HS-5 (cell line): Measurements from ENCODE around the gene MCTP1.
"Not testable (repeated sequence)": the region's sequence is repeated elsewhere in the genome, so short reads cannot be mapped to it uniquely, and the experiment has no call there.

Experiments used
- DNase-seq: peaks from one replicate; pipeline ENCODE4 v3.0.0-alpha.2; 2012; ENCODE audit warnings: low read depth

Gene MCTP1

GRCh38 chr5:95252801-95253200 is 32.1 kb downstream of the MCTP1 start:
- DNase-seq: no peak

- no peak for DNase-seq
Measured at GRCh38 chr5:95251185-95251584, 33.7 kb downstream of the MCTP1 start.

- DNase-seq: no peak
Measured at GRCh38 chr5:95244479-95244878, 40.4 kb downstream of the MCTP1 start.

DNA sequence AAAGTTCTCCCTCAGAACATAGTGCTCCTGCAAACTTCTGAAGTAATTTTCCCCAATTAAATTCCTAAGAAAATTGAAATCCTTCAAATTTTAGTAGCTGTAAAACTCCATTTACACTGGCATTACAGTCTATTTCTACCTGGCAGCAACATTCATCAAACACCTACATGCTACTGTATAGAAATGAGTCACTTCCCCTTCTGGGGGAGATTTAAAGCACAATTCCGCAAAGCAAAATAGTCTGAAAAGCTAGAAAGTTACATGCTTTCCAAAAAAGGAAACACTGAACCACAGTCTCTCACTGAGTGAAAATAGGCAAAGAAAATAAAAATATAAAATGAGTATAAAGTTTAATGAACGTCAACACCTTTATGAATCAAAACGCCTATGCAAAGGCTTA is 43.3 kb downstream of the MCTP1 start:
- DNase-seq: no peak

DNA sequence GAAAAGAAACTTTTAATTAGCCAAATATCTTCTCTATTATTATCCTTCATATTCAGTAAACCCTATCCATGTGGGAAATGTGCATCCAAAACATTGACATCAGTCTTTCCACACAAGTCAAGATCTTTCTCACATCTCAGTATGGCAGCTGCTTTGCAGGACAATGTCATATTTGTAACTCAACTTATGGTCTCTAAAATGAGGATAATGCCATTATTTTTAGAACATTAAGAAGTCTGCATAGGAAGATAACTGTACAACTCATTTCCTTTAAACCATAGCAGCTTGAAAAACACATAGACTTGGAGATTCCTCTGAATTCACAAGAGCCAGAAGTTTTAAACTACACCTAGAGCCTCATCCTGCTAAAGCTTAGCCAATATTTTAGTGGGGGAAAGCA is 43.7 kb downstream of the MCTP1 start:
- DNase-seq: no peak

DNA sequence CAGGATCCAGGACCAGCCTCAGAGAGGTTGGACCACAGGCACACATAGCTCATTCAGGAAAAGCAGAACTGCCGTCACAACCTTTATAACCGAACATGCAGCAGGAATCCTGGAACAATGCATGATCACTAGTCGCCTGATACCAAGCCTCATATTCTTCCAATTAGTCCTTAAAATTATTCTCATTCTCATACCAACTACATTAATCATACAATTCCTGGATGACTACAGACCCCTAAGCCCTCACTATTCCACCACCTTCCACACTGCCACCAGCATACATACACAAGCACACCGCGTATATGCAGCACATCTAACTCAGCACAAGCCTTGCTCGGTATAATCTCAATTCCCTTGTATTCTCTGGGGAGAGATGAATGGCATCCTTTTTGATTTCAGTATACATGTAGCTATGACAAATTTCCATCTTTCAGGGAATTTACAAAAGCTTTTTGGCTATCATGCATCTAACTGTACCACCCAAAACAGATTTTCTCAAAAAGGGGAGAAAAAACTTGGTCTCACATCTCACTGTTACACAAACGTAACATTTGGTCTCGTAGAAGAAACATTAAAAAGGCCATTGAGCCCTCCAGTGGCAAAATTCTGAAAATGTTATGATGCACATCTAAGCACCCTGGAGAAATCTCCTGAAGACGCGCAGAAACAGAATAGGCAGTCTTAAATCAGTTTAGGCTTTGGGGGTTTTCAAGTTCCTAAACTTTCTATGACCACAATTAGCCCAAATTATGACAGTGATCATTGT is 46.2 kb downstream of the MCTP1 start:
- peak; percentile 50 for DNase-seq

GRCh38 chr5:95237324-95237723 is 47.6 kb downstream of the MCTP1 start:
- no peak for DNase-seq

DNA sequence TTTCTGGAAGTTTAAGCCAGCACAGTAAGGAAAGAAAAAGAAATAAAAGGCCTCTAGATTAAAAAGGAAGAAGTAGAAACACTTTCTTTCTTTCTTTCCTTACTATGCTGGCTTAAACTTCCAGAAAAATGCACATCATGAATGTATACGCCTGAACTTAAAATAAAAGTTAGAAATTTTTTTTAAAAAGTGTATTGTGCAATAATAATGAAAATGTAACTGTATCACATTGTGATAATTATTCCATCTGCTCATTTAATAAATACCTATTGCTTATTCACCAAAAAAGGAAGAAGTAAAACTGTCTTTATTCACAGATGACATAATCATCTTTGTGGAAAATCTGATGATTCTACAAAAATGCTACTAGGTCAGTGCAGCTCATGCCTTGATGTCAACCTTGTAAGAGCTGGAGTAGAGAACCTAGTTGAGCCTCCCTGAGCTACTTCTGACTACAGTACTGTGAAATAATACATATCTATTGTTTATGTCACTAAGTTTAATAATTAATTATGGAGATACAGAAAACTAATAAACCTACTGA is 49.4 kb downstream of the MCTP1 start:
- DNase-seq: no peak

GRCh38 chr5:95229646-95230045 is 55.2 kb downstream of the MCTP1 start:
- no peak for DNase-seq

- no peak for DNase-seq
Measured at GRCh38 chr5:95224701-95225459, 60.0 kb downstream of the MCTP1 start.

- DNase-seq: no peak
Measured at GRCh38 chr5:95223566-95224258, 61.2 kb downstream of the MCTP1 start.

GRCh38 chr5:95222836-95223235 is 62.1 kb downstream of the MCTP1 start:
- DNase-seq: no peak

DNA sequence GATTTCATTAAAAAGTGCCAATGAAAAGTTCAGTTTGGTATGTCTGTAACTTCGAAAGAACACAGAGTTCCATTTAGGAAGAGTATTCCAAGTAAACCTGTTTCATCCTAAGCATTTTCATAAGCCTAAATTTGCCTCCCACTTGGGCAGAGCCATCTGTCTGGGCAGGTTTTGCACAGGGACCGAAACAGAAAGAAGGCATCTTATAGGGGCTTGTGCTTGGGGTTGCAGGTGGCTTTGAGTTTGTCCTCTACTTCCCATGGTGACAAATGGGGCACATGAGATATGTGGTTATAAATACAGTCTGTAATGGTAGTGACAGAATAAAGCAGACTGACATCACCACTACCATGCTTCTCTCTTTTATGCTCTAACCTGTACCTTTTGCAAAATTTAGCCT is 63.7 kb downstream of the MCTP1 start:
- no peak for DNase-seq

DNA sequence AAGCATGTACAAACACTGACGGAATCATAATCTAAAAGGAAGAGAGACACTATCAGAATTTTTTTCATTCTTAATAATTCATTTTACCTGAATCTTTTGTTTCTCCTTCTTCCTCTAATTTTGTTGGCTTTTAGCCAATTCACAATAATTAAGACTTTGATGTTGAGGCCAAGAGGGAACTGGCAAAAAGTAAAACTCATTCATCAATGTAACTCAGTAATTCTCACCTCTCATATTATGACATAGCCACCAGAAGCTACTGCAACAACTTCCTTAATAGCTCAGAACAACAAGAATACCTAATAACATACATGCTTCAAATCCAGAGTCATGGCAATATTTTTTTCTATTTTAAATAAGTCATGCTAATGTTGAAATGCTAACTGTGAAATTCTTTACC is 64.5 kb downstream of the MCTP1 start:
- DNase-seq: no peak

- no peak for DNase-seq
Measured at GRCh38 chr5:95219411-95219810, 65.5 kb downstream of the MCTP1 start.

DNA sequence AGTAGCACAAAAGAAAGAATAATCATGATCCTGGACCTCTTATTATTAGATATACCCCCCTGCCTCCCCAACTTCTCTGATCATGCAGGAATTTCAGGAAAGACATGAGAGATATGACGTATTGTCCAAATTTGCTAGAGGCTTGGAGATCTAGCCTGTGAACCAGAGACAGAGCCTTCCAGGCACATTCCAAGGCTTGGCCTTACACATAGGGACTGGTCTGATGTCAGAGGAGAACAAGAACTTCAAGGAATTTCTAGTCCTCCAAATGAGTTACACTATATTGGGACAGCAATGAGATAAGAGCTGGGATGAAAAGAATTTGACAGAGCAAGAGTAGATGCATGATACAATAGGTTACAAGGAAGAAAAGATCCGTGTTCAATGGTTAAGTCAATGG is 67.0 kb downstream of the MCTP1 start:
- no peak for DNase-seq

DNA sequence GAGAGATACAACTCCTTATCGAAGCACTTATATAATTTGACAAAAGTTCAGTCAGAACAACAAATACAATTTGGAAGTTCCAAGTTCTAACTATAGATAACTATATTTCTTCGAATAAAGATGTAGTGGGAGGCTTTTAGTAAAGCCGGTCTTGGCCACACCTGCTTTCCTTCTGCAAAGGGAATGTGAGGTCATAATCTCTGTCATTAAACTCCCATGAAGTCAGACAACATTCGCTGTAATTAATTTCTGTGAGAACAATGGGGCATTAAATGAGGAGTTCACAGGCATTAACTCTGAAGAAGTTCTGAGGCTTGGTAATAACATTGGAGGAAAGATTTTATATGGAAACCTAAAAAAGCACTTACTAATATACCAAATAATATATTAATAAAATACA is 67.5 kb downstream of the MCTP1 start:
- DNase-seq: no peak

DNA sequence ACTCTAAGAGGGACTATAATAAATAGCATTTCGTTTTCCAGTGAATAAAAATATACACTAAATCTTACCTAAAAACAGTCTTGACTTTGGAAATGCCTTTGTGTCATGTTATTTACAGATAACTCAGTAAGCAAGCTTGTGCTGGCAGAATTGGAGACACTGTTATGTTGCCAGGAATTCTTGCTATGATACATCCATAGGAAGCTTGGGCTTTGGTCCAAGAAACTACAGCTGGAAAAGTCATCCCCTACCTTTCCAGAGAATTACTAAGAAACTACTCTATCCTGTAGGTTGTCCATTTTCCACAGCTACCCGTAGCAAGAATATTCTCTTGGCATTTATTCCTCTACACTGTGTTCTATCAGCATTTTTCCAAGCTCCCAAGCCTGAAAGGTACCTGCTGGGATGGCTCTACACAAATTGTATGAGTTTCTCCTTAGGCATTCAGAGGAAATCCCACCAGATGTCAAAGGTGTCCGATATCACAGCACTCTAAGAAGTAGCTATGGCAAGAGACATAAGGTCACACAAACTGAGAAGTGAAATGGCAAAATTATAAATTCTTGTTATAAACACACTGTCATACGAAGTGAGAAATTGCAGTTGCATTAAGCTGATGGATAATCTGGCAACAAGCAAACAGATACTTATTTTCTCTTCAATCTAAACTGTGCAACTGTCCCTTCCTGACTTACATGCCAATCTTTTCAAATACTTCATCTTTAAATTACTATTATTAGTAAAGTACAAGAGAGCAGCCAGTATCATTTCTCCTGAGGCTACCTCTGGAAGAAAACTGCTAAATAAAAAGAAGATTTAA is 68.5 kb downstream of the MCTP1 start:
- DNase-seq: peak; percentile 40

- DNase-seq: not testable (repeated sequence)
Measured at GRCh38 chr5:95207811-95208210, 77.1 kb downstream of the MCTP1 start.

DNA sequence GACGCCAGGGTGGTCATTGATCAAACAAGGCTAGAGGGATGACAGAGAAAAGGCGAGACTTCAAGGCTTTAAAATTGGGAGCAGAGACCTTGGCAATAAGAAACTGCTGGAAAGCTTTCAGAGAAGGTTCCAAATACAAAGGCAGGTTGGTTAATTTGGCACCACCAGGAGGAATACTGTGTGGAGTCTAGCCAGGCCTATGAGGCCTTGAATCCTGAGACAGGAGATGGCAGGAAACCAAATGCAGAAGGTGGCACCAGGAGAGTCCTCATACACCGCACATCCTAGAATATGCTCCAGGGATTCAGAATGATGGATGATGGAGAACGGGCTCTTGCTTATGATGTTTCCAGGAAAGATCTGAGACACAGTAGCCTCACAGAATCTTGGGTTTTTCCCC is 90.0 kb downstream of the MCTP1 start:
- DNase-seq: no peak

GRCh38 chr5:95191330-95191729 is 93.6 kb downstream of the MCTP1 start:
- DNase-seq: no peak

DNA sequence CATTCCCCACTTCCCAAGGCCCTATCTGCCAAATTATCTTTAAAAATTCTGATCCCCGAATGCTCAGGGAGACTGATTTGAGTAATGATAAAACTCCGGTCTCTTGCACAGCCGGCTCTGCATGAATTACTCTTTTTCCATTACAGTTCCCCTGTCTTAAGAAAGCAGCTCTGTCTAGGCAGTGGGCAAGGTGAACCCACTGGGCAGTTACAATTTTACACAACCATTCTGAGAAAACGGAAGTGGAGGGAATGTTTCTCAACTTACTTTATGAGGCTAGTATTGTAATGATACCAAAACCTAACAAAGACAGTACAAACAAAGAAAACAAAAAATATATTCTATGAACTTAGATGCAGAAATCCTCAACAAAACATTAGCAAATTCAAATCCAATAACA is 100.0 kb downstream of the MCTP1 start:
- no peak for DNase-seq
